Thyroid gland (tissue), 4 donors: ENCODE data around the gene IARS2.

Experiments
- POLR2A ChIP-seq, 2 donors: fragments of 450-650 bp; IDR thresholded peaks; one replicate each; pipeline ENCODE4 v1.6.1; 2017; ENCODE audit warnings: antibody characterized with exemption in 2 of 2, mild to moderate bottlenecking in 2 of 2, moderate library complexity in 1 of 2
- TF ChIP-seq, protein P1 (sequence below), 6 experiments: fragments of 200-600 bp in 3 of 6; fragments of 450-650 bp in 3 of 6; sonication (generic) in 3 of 6; IDR thresholded peaks; one replicate each; pipeline ENCODE4 v1.5.1; 2016 to 2019; ENCODE audit warnings: antibody characterized with exemption in 6 of 6, mild to moderate bottlenecking in 2 of 6, inconsistent platforms in 1 of 6, moderate library complexity in 1 of 6

DNA sequence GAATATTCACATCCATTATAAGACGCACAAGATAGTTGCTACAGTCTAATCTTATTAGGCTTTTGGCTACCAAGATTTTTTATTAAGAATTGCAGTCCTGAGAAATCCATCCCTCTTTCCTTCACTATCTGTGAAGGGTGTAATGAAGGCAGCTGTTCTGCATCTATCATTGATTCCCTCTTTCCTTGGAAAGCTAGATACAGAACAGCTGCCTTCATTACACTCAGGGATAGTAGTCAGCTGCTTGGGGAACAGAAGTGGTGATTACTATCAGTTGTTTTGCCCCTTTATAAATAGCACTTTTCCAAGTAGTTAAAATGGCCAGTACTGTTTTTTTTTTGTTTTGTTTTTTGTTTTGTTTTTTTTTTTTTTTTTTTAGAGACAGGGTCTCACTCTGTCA lies 70.2 kb downstream of the IARS2 start:
- TF ChIP-seq POLR2A (IDR thresholded peaks at IDR 0.05) = no peak
- TF ChIP-seq, protein P1, sequence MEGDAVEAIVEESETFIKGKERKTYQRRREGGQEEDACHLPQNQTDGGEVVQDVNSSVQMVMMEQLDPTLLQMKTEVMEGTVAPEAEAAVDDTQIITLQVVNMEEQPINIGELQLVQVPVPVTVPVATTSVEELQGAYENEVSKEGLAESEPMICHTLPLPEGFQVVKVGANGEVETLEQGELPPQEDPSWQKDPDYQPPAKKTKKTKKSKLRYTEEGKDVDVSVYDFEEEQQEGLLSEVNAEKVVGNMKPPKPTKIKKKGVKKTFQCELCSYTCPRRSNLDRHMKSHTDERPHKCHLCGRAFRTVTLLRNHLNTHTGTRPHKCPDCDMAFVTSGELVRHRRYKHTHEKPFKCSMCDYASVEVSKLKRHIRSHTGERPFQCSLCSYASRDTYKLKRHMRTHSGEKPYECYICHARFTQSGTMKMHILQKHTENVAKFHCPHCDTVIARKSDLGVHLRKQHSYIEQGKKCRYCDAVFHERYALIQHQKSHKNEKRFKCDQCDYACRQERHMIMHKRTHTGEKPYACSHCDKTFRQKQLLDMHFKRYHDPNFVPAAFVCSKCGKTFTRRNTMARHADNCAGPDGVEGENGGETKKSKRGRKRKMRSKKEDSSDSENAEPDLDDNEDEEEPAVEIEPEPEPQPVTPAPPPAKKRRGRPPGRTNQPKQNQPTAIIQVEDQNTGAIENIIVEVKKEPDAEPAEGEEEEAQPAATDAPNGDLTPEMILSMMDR (IDR thresholded peaks at IDR 0.05) = no peak
